Central memory CD8-positive, alpha-beta T cell (primary cell): ENCODE results near the gene SLC9A1.

ENCODE experiments used
- ATAC-seq: fragments of 150-1000 bp; cut with Tn5 transposase; replicated peaks from 2 replicates; pipeline ENCODE4 v1.10.0; 2022; ENCODE audit warnings: mild to moderate bottlenecking, moderate FRiP score, moderate number of reproducible peaks; ENCODE audit not compliant: poor library complexity, severe bottlenecking; ENCODE audit errors: extremely low read depth
- DNase-seq, 2 donors: peaks; one replicate each; pipeline ENCODE4 v3.0.0; 2021; ENCODE audit warnings: low spot score in 2 of 2
- H3K27ac Mint-ChIP-seq: one replicate; pipeline ENCODE4 v1.8.0; 2022; ENCODE audit warnings: low read depth, mild to moderate bottlenecking, moderate library complexity, mixed read lengths
- H3K27me3 Mint-ChIP-seq: one replicate; pipeline ENCODE4 v1.8.0; 2022; ENCODE audit warnings: mixed read lengths
- H3K36me3 Mint-ChIP-seq: one replicate; pipeline ENCODE4 v1.8.0; 2022; ENCODE audit warnings: mild to moderate bottlenecking, moderate library complexity, mixed read lengths; ENCODE audit not compliant: insufficient read depth
- H3K4me1 Mint-ChIP-seq: one replicate; pipeline ENCODE4 v1.8.0; 2022; ENCODE audit warnings: mixed read lengths
- H3K4me3 Mint-ChIP-seq: one replicate; pipeline ENCODE4 v1.8.0; 2022; ENCODE audit warnings: mild to moderate bottlenecking, moderate library complexity, mixed read lengths
- H3K9me3 Mint-ChIP-seq: one replicate; pipeline ENCODE4 v1.8.0; 2022; ENCODE audit warnings: mixed read lengths

Gene SLC9A1

DNA sequence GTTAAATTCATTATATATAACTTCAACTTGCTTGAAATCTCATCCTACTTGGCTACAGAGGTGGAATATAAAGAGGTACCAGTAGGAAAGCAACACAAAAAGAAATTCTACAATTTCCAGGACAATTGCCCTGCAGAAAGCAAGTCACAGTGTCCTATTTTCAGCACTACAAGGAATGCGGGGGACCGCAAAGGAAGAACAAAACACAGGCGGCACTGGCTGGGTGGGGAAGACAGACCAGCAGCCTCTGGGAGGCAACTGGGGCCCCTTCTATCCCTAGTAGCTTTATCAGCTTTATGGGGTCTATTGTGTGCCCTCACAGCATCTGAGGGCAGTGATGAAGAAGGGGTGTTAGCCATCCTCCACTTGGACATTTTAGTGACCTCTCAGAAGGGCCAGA lies 30.5 kb downstream of the SLC9A1 start:
- H3K27ac Mint-ChIP-seq = peak overlapping the region; percentile 79
- H3K4me1 Mint-ChIP-seq = peaks cover 5% of the 10 kb centered on the region
- H3K27me3 Mint-ChIP-seq = no peaks in the 10 kb centered on the region
- H3K9me3 Mint-ChIP-seq = no peaks in the 10 kb centered on the region
- no peak overlapping the region for H3K4me3 Mint-ChIP-seq
- H3K36me3 Mint-ChIP-seq = peaks cover 3% of the 10 kb centered on the region
- DNase-seq = no peak
- ATAC-seq = no peak

DNA sequence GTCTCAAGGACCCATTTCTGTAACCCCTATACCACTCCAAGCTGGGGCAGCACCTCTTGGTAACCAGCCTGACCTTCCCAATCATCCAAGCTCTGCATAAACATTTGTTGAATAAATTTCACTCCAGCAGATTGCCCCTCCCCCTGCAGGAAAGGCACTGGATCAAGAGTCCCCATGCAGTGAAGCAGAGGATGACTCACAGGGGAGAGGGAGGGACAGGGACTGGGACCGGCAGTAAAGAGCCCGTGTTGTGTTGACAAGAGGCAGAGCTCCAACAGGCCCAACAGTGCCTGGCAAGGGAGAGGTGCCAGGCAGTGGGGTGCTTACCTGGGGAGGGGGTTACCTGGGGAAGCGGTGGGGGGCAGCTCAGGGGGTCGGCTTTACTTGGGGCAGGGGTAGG lies 32.3 kb downstream of the SLC9A1 start:
- no peak overlapping the region for H3K4me3 Mint-ChIP-seq
- peaks cover 3% of the 10 kb centered on the region for H3K36me3 Mint-ChIP-seq
- ATAC-seq = no peak
- H3K4me1 Mint-ChIP-seq = peaks cover 5% of the 10 kb centered on the region
- H3K27me3 Mint-ChIP-seq = no peaks in the 10 kb centered on the region
- no peak for DNase-seq
- H3K27ac Mint-ChIP-seq = peak overlapping the region; percentile 25
- H3K9me3 Mint-ChIP-seq = no peaks in the 10 kb centered on the region

DNA sequence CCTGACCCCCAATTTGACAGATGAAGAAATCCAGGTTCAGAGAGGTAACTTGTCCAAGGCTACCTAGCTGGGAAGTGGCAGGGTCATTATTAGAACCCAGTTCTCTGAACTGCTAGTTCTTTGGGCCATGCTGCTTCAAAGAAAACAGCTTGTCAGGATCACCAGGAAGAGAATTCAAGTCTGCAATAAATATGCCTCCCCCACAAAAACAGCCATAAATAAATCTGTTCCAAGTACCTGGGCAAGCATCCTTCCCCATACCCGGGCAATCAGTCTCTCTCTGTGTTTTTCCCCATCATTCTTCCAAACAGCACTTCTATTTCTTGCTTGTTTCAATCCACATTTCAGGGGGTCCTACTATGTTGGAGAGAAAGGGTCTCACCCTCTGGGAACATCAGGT lies 34.1 kb downstream of the SLC9A1 start:
- H3K4me3 Mint-ChIP-seq = no peak overlapping the region
- no peak for ATAC-seq
- DNase-seq = no peak
- H3K27ac Mint-ChIP-seq = no peak overlapping the region
- peaks cover 2% of the 10 kb centered on the region for H3K36me3 Mint-ChIP-seq
- H3K9me3 Mint-ChIP-seq = no peaks in the 10 kb centered on the region
- peaks cover 11% of the 10 kb centered on the region for H3K4me1 Mint-ChIP-seq
- no peaks in the 10 kb centered on the region for H3K27me3 Mint-ChIP-seq

DNA sequence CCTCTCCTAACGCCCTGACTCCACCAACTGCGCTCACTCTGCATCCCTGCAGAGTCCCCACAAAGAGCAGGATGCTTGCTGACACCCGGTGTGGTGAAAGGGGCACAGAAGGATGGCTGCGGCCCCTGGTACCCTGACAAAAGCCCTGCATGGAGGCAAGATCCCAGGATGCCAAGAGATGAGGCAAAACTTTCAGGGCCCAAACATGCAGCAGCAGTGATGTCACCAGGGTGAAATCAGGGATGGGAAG lies 36.6 kb downstream of the SLC9A1 start:
- ATAC-seq = no peak

DNA sequence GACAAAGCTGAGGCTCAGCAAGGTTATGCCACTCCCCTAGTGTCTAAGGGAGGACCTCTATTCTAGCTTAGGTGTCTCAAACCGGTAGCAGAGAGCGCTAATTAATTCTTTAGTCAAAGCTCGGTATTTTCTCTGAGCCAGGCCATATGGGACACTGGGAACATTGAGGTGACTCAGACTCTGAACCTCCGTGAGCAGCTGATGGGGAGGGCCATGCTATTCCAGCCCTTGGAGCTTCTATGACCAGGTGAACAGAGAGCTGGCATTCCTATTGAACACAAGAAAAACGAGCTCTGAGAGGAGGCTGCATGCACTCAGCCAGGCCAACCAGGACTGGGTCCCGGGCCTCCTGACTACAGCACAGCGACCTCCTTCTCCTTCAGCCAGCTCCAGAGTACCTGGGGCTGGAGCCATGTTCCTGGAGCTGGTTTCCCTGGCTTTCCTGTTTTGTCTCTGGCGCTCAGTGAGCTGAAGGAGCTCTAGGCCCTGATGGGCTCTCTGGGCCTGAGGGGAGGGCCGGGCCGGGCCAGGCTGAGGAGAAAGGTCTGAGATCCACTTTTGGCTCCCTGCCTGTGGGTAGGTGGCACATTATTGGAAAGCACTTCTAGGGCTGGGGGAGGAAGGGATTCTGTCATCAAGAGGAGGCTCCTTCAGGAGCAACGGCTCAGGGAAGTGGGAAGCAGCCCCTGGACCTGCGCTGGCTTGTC lies 37.0 kb downstream of the SLC9A1 start:
- H3K9me3 Mint-ChIP-seq = no peaks in the 10 kb centered on the region
- H3K27me3 Mint-ChIP-seq = no peaks in the 10 kb centered on the region
- H3K36me3 Mint-ChIP-seq = peaks cover 8% of the 10 kb centered on the region
- no peak overlapping the region for H3K4me3 Mint-ChIP-seq
- no peak for DNase-seq
- no peak for ATAC-seq
- H3K4me1 Mint-ChIP-seq = peaks cover 20% of the 10 kb centered on the region
- no peak overlapping the region for H3K27ac Mint-ChIP-seq

More for the DNA sequence above, 36.6 kb downstream of the SLC9A1 start:
- Mint-ChIP-seq H3K36me3 (peaks cover 8% of the 10 kb centered on the region), H3K9me3 (no peaks in the 10 kb centered on the region), H3K27me3 (no peaks in the 10 kb centered on the region), H3K4me1 (peaks cover 20% of the 10 kb centered on the region), H3K4me3 (no peak overlapping the region), H3K27ac (no peak overlapping the region)
- DNase-seq = no peak

DNA sequence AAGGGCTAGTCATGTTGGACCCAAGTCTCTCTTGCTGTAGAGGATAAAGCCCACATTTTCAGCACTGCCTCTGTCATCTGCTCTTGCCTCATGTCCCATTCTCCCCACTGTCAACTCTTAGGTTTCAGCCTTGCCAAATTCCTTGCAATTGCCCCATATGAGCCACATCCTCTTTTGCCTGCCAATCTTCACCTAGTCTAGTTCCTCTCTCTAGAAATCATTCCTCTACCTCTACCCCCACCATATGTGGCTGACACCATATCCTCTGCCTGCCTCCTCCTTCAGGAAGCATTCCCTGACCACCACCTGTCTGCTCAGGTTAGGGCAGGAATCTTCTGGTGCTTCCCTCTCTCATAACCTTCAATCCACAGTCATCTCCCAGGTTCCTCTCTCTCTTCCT lies 38.2 kb downstream of the SLC9A1 start:
- no peaks in the 10 kb centered on the region for H3K9me3 Mint-ChIP-seq
- DNase-seq (no peak), ATAC-seq (no peak)
- peaks cover 22% of the 10 kb centered on the region for H3K4me1 Mint-ChIP-seq
- peaks cover 12% of the 10 kb centered on the region for H3K36me3 Mint-ChIP-seq
- no peak overlapping the region for H3K4me3 Mint-ChIP-seq
- H3K27ac Mint-ChIP-seq = peak overlapping the region; percentile 0
- no peaks in the 10 kb centered on the region for H3K27me3 Mint-ChIP-seq

DNA sequence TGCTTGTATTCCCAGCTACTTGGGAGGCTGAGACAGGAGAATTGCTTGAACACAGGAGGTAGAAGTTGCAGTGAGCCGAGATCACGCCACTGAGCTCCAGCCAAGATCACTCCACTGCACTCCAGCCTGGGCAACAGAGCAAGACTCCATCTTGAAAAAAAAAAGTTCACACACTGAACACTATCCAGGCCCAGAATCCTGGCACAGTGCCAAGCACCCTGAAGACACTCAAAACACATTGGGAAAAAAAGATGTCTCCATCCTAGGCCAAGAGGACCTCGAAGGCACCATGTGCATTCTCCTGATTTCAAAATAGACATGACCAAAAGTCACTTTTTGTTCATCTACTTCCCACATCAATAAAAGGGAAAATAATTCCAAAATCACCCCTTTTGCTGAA lies 38.7 kb downstream of the SLC9A1 start:
- Mint-ChIP-seq H3K36me3 (peaks cover 12% of the 10 kb centered on the region), H3K4me3 (no peak overlapping the region), H3K9me3 (no peaks in the 10 kb centered on the region), H3K27ac (no peak overlapping the region), H3K27me3 (no peaks in the 10 kb centered on the region), H3K4me1 (peaks cover 23% of the 10 kb centered on the region)
- ATAC-seq (no peak), DNase-seq (no peak)

DNA sequence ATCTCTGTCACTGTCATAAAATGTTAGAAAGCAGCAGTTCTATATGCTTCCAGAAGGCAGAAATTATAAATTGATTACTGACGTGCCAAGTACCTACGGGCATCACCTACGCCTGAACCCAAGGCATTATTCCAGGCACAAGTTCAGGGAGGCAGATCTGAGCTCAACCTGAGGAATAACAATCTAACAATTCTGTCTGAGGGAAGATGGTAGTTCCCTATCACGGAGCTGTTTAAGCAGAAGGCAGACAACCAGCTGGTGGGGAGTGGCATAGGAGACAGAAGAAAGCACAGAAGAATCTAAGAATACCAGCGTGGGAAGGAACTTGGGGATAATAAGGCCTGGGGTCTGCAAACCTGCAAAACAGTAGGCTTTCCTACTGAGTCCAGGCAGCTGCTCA lies 40.4 kb downstream of the SLC9A1 start:
- H3K27me3 Mint-ChIP-seq = no peaks in the 10 kb centered on the region
- peaks cover 23% of the 10 kb centered on the region for H3K4me1 Mint-ChIP-seq
- H3K27ac Mint-ChIP-seq = peak overlapping the region; percentile 88
- ATAC-seq (no peak), DNase-seq (no peak)
- no peaks in the 10 kb centered on the region for H3K9me3 Mint-ChIP-seq
- H3K4me3 Mint-ChIP-seq = no peak overlapping the region
- H3K36me3 Mint-ChIP-seq = peaks cover 10% of the 10 kb centered on the region

DNA sequence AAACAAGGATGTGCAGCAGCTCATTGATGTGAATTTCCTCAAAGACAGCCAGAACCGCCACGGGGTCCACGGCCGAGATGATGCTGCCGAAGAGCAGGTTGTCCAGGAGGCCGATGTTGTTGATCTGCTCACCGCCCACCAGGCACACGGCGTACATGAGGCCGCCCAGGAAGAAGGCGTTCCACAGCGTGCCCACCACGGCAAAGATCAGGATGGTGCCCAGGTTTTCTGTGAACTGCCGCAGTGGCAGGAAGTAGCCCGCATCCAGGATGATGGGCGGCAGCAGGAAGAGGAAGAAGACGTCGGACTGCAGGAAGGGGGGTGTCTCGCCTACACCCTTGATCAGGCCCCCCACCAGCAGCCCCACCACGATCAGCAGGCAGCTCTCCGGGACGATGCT lies 41.1 kb downstream of the SLC9A1 start:
- Mint-ChIP-seq H3K4me3 (no peak overlapping the region), H3K9me3 (no peaks in the 10 kb centered on the region), H3K4me1 (peaks cover 30% of the 10 kb centered on the region), H3K36me3 (peaks cover 10% of the 10 kb centered on the region), H3K27me3 (no peaks in the 10 kb centered on the region), H3K27ac (peak overlapping the region; percentile 88)
- DNase-seq (no peak), ATAC-seq (no peak)

DNA sequence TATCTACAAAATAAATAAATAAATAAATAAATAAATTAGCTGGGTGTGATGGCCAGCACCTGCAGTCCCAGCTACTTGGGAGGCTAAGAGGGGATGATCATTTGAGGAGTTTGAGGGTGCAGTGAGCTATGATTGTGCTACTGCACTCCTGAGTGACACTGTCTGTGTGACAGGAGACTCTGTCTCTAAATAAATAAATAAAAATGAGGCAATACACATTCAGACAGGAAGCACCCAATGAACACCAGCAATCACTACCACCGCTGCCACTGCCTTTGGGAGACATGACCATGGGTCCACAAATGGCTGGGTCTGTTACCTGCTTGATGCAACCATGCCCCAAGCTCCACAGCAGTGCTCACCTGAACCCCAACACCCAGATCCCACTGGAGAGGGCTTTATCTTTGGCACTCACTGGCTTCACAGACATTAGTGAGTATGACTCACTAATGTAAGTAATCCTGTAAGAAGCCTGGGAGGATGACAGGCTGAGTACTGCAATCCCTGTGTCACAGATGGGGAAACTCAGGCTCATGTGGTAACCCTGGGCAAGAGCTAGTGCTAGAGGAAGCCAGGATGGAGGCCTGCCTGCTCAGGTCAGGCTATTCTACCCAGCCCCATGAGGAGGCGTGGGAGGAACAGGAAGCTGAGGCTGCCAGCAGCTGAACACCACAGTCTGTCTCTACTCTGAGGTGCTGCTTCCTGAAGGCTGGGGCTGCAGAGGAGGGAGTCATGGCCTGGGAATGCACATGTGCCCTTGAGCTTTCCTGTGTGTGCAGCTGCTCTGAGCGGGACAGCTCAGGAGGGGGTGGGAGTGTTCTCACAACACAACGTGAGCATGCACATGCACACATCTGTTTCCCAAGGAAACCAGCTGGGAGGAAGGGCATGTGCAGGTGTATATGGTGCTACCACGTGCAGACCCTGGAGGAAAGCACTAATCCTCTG lies 43.0 kb downstream of the SLC9A1 start:
- Mint-ChIP-seq H3K4me3 (peak overlapping the region; percentile 41), H3K27ac (peak overlapping the region; percentile 45), H3K36me3 (peaks cover 10% of the 10 kb centered on the region), H3K4me1 (peaks cover 35% of the 10 kb centered on the region), H3K9me3 (no peaks in the 10 kb centered on the region), H3K27me3 (no peaks in the 10 kb centered on the region)
- ATAC-seq = peak; percentile 99
- DNase-seq = peak; percentile 35 to 61

DNA sequence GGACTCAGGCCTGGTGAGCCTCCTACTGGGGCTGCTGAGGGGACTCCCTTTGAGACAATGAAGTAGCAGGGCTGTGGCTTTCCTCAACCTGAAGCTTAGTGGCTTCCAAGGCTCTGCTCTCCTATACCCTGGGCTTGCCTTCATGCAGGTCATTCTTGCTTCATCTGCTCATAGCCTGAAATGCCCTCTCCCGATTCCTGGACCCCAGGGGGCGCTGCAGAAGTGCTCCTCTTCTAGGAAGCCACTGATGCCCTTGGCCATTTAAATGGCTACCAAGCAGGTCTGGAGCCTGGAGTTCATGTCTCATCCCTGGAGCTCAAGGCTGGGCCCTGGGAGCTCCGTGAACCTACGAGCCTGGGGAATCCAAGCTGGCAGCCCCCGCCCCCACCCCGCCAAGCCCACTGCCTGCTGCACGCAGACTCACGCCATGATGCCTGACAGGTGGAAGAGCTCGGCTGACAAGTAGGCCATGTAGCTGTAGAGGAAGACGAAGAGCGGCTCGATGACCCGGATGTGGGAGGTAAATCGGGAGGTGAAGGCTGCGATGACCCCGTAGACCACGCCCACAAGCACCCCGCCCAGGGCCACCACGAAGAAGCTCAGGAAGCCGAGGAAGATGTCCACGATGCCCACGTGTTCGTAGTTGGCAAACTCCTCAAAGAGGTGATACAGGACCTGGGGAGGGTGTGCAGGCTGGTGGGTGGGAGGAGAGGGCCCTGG lies 45.7 kb downstream of the SLC9A1 start:
- H3K27me3 Mint-ChIP-seq = no peaks in the 10 kb centered on the region
- H3K36me3 Mint-ChIP-seq = peaks cover 11% of the 10 kb centered on the region
- peaks cover 29% of the 10 kb centered on the region for H3K4me1 Mint-ChIP-seq
- DNase-seq (no peak), ATAC-seq (no peak)
- H3K9me3 Mint-ChIP-seq = no peaks in the 10 kb centered on the region
- peak overlapping the region; percentile 67 for H3K27ac Mint-ChIP-seq
- no peak overlapping the region for H3K4me3 Mint-ChIP-seq

DNA sequence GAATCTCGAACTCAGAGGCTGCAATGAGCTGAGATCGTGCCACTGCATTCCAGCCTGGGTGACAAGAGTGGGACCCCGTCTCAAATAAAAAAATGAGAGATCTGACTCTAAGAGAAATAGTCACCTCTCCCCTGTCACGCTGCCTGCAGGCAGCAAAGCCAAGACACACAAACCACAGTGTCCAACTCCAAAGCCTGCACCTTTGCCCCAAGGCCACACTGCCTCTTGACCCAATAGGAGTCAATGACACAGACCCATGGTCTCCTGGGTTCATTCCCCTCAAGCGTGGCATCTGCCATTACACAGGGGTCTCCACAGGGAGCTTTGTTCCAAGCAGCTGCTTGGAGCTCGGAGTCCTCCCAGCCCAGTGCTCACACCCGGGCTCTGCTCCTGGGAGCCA lies 46.3 kb downstream of the SLC9A1 start:
- DNase-seq (no peak), ATAC-seq (no peak)
- Mint-ChIP-seq H3K27me3 (no peaks in the 10 kb centered on the region), H3K4me1 (peaks cover 23% of the 10 kb centered on the region), H3K9me3 (no peaks in the 10 kb centered on the region), H3K4me3 (no peak overlapping the region), H3K27ac (peak overlapping the region; percentile 67), H3K36me3 (peaks cover 7% of the 10 kb centered on the region)
